HCT116 (cell line): Measurements from ENCODE around the gene HAO1. TPM values are rescaled to one million over a fixed set of nuclear protein-coding genes. Genes with fewer than 3 reads are reported as not detected.
"Not testable (repeated sequence)": the region's sequence is repeated elsewhere in the genome, so short reads cannot be mapped to it uniquely, and the experiment has no call there.

Experiments used
- ATAC-seq: fragments of 200-7000 bp; cut with Tn5 transposase; 2 replicates; pipeline ENCODE4 v1.9.1; 2020; ENCODE audit warnings: mild to moderate bottlenecking, moderate library complexity
- BruUV-seq: library from RNA; stranded (reverse); fragments of 400-500 nt; replicated peaks from 2 replicates; lab custom pipeline; 2021; lab: Mats Ljungman, UMichigan
- CTCF ChIA-PET: fragments of 300-600 bp; sonication (Branson Sonifier 250); formaldehyde crosslinking; loops from one replicate; lab custom pipeline; 2021; ENCODE audit warnings: antibody characterized with exemption; lab: Charles Lee
- POLR2A ChIA-PET: fragments of 300-600, 350-600 bp; sonication (Branson Sonifier 250); formaldehyde crosslinking; loops from one replicate; lab custom pipeline; 2021; ENCODE audit warnings: antibody characterized with exemption; lab: Charles Lee
- RAD21 ChIA-PET, 2 experiments: fragments of 300-600 bp; sonication (Branson Sonifier 250); formaldehyde crosslinking; loops; one replicate each; lab custom pipeline; 2023; ENCODE audit warnings: low total read pairs in 2 of 2; ENCODE audit not compliant: uncharacterized antibody in 2 of 2, unreplicated experiment in 2 of 2, low non-redundant PET in 1 of 2; lab: Charles Lee
- DNase-seq: peaks from one replicate; pipeline ENCODE4 v3.0.0-alpha.2; 2010; ENCODE audit warnings: low read depth, low spot score
- H2AFZ ChIP-seq: fragments of 200-600 bp; shearing (Covaris generic), sonication (generic); 2 replicates; pipeline ENCODE4 v1.6.1; 2017; ENCODE audit warnings: low read depth, mixed run types, mixed read lengths, antibody characterized with exemption, low read length; ENCODE audit not compliant: poor library complexity, severe bottlenecking
- H3K27ac ChIP-seq: 2 replicates; pipeline ENCODE4 v1.5.1; 2012; ENCODE audit warnings: low read depth, low read length
- H3K27me3 ChIP-seq: fragments of 200-600 bp; sonication (generic); 2 replicates; pipeline ENCODE4 v1.6.1; 2016; ENCODE audit warnings: mixed run types, low read length, mixed read lengths; ENCODE audit not compliant: insufficient read depth
- H3K36me3 ChIP-seq, 2 experiments: fragments of 200-500 bp in 1 of 2; fragments of 200-600 bp in 1 of 2; sonication (Bioruptor generic) in 1 of 2; sonication (generic) in 1 of 2; 2 replicates each; pipeline versions ENCODE4 v1.5.1 to v1.6.1; 2014 to 2016; ENCODE audit warnings: low read length in 2 of 2, inconsistent platforms in 1 of 2, mixed read lengths in 1 of 2, mixed run types in 1 of 2; ENCODE audit not compliant: insufficient read depth in 2 of 2, control insufficient read depth in 1 of 2
- H3K4me1 ChIP-seq, 2 experiments: fragments of 200-600 bp in 1 of 2; sonication (generic) in 1 of 2; 2 replicates each; pipeline versions ENCODE4 v1.5.1 to v1.6.1; 2012 to 2017; ENCODE audit warnings: low read length in 2 of 2, inconsistent platforms in 1 of 2, mild to moderate bottlenecking in 1 of 2, mixed read lengths in 1 of 2, mixed run types in 1 of 2, moderate library complexity in 1 of 2; ENCODE audit not compliant: insufficient read depth in 2 of 2, control insufficient read depth in 1 of 2
- H3K4me2 ChIP-seq: fragments of 200-600 bp; sonication (generic); 2 replicates; pipeline ENCODE4 v1.6.1; 2017; ENCODE audit warnings: mixed run types, low read length, mixed read lengths
- H3K4me3 ChIP-seq, 2 experiments: fragments of 200-600 bp in 1 of 2; sonication (generic) in 1 of 2; replicated peaks in 1 of 2; 2 replicates each; pipeline ENCODE4 v1.5.1; 2011 to 2016; ENCODE audit warnings: low read length in 2 of 2, control low read depth in 1 of 2, low read depth in 1 of 2, mild to moderate bottlenecking in 1 of 2, mixed read lengths in 1 of 2, mixed run types in 1 of 2
- H3K79me2 ChIP-seq: fragments of 200-600 bp; sonication (generic); 2 replicates; pipeline ENCODE4 v1.6.1; 2017; ENCODE audit warnings: mild to moderate bottlenecking, mixed run types, low read length, moderate library complexity, mixed read lengths; ENCODE audit not compliant: insufficient read depth
- H3K9ac ChIP-seq: fragments of 200-600 bp; sonication (generic); 2 replicates; pipeline ENCODE4 v1.6.1; 2016; ENCODE audit warnings: low read length, mixed read lengths
- H3K9me2 ChIP-seq: fragments of 200-600 bp; sonication (generic), shearing (Covaris generic); 2 replicates; pipeline ENCODE4 v1.6.1; 2017; ENCODE audit warnings: mixed run types, mild to moderate bottlenecking, moderate library complexity; ENCODE audit not compliant: insufficient read depth
- H3K9me3 ChIP-seq, 2 experiments: fragments of 200-500 bp in 1 of 2; fragments of 200-600 bp in 1 of 2; sonication (Bioruptor generic) in 1 of 2; sonication (generic) in 1 of 2; 2 replicates each; pipeline ENCODE4 v1.6.1; 2014 to 2017; ENCODE audit warnings: low read length in 2 of 2, mixed read lengths in 2 of 2, inconsistent platforms in 1 of 2, low read depth in 1 of 2, mild to moderate bottlenecking in 1 of 2, mixed run types in 1 of 2, moderate library complexity in 1 of 2; ENCODE audit not compliant: control insufficient read depth in 1 of 2, insufficient read depth in 1 of 2
- H4K20me1 ChIP-seq: fragments of 200-600 bp; sonication (generic), shearing (Covaris generic); 2 replicates; pipeline ENCODE4 v1.6.1; 2017; ENCODE audit warnings: mixed run types, mild to moderate bottlenecking, moderate library complexity; ENCODE audit not compliant: insufficient read depth
- ATF3 ChIP-seq: IDR thresholded peaks from 2 replicates; pipeline ENCODE4 v1.6.1; 2012
- CBX3 ChIP-seq: IDR thresholded peaks from 2 replicates; pipeline ENCODE4 v1.6.1; 2012; ENCODE audit warnings: low read depth
- CTCF ChIP-seq, 3 experiments: fragments of 200-600 bp in 1 of 3; sonication (generic) in 1 of 3; IDR thresholded peaks in 2 of 3; conservative IDR thresholded peaks in 1 of 3; 2 replicates each; pipeline ENCODE4 v1.5.1; 2012 to 2017; ENCODE audit warnings: low read depth in 2 of 3, low read length in 2 of 3, antibody characterized with exemption in 1 of 3, borderline replicate concordance in 1 of 3, control low read depth in 1 of 3, mild to moderate bottlenecking in 1 of 3, mixed read lengths in 1 of 3, mixed run types in 1 of 3, moderate library complexity in 1 of 3; ENCODE audit not compliant: insufficient read depth in 1 of 3
- FOSL1 ChIP-seq: IDR thresholded peaks from 2 replicates; pipeline ENCODE4 v1.6.1; 2012; ENCODE audit warnings: low read depth
- JUND ChIP-seq: IDR thresholded peaks from 2 replicates; pipeline ENCODE4 v1.6.1; 2012
- MAX ChIP-seq: IDR thresholded peaks from 2 replicates; pipeline ENCODE4 v1.6.1; 2012
- RAD21 ChIP-seq: IDR thresholded peaks from 2 replicates; pipeline ENCODE4 v1.6.1; 2012; ENCODE audit warnings: low read depth, mild to moderate bottlenecking
- SP1 ChIP-seq: IDR thresholded peaks from 2 replicates; pipeline ENCODE4 v1.6.1; 2012; ENCODE audit warnings: low read depth
- SRF ChIP-seq: IDR thresholded peaks from 2 replicates; pipeline ENCODE4 v1.6.1; 2012; ENCODE audit warnings: low read depth
- TCF7L2 ChIP-seq: IDR thresholded peaks from 2 replicates; pipeline ENCODE4 v1.7.0; 2011; ENCODE audit warnings: borderline replicate concordance, inconsistent platforms; ENCODE audit not compliant: insufficient read depth, insufficient read length; ENCODE audit errors: extremely low read depth
- ZNF274 ChIP-seq: fragments of 200-500 bp; sonication (Bioruptor generic); IDR thresholded peaks from 2 replicates; pipeline ENCODE4 v1.6.1; 2014; ENCODE audit warnings: mild to moderate bottlenecking, low read depth, low read length, inconsistent platforms
- intact Hi-C: fragments of 100-400 bp; cut with micrococcal nuclease; formaldehyde crosslinking; loops from 2 replicates; pipeline ENCODE4 v1.10.0; 2022
- total RNA-seq: library from RNA; stranded (reverse); gene quantifications from one replicate; pipeline ENCODE4 v1.2.1, GENCODE V29; 2021; ENCODE audit not compliant: unreplicated experiment

Gene HAO1
- total RNA-seq, 1 experiment from 2014 or later: 0.12 TPM

GRCh38 chr20:7959484-7959883, 19.2 kb upstream of the HAO1 start:
- H2AFZ ChIP-seq: no peak overlapping the region
- ChIA-PET RAD21 (no interaction called here), POLR2A (no interaction called here), CTCF (interaction anchor here (1.9 kb wide), 1 partner anchor 23 kb away, joined by 6 read pairs; no protein-coding TSS in a partner anchor)
- no TSS peak for BruUV-seq
- H3K9me2 ChIP-seq: no peaks in the 10 kb centered on the region
- ATAC-seq (no peak), DNase-seq (no peak)
- H3K9ac ChIP-seq: no peak overlapping the region
- H3K36me3 ChIP-seq: no peaks in the 10 kb centered on the region
- H3K4me2 ChIP-seq: no peak overlapping the region
- TF ChIP-seq RAD21 (no peak), TCF7L2 (no peak), ATF3 (no peak), CTCF (IDR thresholded peaks at IDR 0.05 in 2 of 3, conservative IDR thresholded peaks at IDR 0.05 in 1 of 3; ENCODE audit: borderline replicate concordance in 1 of 3, insufficient read depth in 1 of 3, low read depth in 2 of 3, low read length in 2 of 3) (no peak), MAX (no peak), SP1 (no peak), JUND (no peak), SRF (no peak), FOSL1 (no peak), ZNF274 (no peak), CBX3 (no peak)
- H3K79me2 ChIP-seq: no peaks in the 10 kb centered on the region
- H3K9me3 ChIP-seq: no peaks in the 10 kb centered on the region
- H3K4me1 ChIP-seq: no peaks in the 10 kb centered on the region
- no peak overlapping the region for H3K27ac ChIP-seq
- H4K20me1 ChIP-seq: no peaks in the 10 kb centered on the region
- H3K27me3 ChIP-seq: 0 out of 2 replicates have a peak, but pooled peaks cover 3% of the 10 kb centered on the region
- intact Hi-C loops: no loop called here
- H3K4me3 ChIP-seq: no peak overlapping the region

GRCh38 chr20:7956561-7956960, 16.3 kb upstream of the HAO1 start:
- RAD21 ChIA-PET, H3K27ac ChIP-seq, H2AFZ ChIP-seq, H3K4me3 ChIP-seq, H3K4me2 ChIP-seq, CTCF ChIA-PET, H3K79me2 ChIP-seq, DNase-seq, POLR2A ChIA-PET, H3K27me3 ChIP-seq, ATAC-seq, H3K9me3 ChIP-seq, intact Hi-C loops, BruUV-seq, H3K9me2 ChIP-seq, H3K4me1 ChIP-seq, H3K9ac ChIP-seq, H3K36me3 ChIP-seq, H4K20me1 ChIP-seq: not testable (repeated sequence)
